ENCODE measurements around the gene RAD50. TPM values are rescaled to one million over a fixed set of nuclear protein-coding genes. Genes with fewer than 3 reads are reported as not detected.

Gene RAD50
- total RNA-seq, 4 donors from 2014 or later = 34.8 to 76.3 (median 40.9) TPM

DNA sequence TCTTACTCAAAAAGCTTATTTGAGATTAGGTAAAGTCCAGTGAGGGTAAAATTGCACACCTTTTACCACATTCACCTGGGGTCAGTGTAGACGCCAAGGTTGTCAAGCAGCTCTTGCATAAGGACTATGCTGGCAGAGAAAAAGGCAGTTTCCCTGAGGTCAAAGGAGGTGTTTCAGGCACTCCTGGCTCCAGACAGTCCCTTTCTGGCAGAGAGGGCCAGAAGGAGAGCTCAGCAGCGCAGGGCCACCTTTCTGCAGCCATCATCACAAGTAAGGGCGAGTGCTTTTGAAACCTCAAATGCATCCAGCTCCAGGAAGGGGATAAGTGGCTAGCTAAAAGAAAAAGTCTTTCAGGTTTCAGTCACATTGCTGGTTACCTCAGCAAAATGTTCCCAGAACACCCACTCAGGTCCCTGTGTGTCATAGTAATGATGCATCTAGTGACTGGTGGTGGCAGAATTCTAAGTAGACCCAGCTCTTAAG is 84.5 kb downstream of the RAD50 start:
- TF ChIP-seq, protein P1, sequence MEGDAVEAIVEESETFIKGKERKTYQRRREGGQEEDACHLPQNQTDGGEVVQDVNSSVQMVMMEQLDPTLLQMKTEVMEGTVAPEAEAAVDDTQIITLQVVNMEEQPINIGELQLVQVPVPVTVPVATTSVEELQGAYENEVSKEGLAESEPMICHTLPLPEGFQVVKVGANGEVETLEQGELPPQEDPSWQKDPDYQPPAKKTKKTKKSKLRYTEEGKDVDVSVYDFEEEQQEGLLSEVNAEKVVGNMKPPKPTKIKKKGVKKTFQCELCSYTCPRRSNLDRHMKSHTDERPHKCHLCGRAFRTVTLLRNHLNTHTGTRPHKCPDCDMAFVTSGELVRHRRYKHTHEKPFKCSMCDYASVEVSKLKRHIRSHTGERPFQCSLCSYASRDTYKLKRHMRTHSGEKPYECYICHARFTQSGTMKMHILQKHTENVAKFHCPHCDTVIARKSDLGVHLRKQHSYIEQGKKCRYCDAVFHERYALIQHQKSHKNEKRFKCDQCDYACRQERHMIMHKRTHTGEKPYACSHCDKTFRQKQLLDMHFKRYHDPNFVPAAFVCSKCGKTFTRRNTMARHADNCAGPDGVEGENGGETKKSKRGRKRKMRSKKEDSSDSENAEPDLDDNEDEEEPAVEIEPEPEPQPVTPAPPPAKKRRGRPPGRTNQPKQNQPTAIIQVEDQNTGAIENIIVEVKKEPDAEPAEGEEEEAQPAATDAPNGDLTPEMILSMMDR (IDR thresholded peaks at IDR 0.05; ENCODE audit: low read depth) = no peak

DNA sequence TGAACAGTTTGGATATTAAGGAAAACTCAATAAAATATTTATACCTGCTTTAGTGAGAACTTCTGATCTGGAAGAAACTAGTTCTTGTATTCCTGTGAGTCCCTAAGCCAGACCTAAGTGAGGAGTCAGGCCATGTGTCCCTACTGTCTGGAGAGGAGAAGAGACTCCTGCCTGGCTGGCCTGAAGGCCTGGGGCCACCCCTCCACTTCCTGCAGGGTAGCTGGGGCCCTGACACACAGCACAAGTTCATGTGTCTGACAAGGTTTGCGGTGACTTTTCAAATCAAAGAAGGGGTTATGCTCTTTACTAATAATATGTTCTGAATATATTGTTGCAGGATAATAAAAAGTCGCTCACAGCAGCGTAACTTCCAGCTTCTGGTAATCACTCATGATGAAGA is 85.1 kb downstream of the RAD50 start:
- TF ChIP-seq, protein P1 (IDR thresholded peaks at IDR 0.05; ENCODE audit: low read depth) = no peak

DNA sequence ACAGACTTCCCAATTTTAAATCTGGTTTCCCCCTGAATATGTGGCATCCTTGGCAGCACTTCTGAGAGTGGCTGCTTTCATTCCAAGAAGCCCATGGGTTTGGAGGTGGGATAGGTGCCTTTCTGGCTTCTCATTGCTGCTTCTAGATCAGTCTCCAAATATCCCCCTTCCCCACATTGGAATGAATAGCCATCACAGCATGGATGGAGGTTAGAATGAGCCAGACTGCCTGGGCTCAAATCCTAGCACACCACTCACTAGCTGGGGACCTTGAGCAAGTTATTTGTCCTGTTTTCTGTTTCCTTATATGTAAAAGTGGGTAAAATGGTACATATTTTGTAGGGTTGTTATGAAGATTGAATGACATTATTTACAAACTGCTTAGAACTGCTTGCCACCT is 87.4 kb downstream of the RAD50 start:
- TF ChIP-seq, protein P1 (IDR thresholded peaks at IDR 0.05; ENCODE audit: low read depth) = no peak

DNA sequence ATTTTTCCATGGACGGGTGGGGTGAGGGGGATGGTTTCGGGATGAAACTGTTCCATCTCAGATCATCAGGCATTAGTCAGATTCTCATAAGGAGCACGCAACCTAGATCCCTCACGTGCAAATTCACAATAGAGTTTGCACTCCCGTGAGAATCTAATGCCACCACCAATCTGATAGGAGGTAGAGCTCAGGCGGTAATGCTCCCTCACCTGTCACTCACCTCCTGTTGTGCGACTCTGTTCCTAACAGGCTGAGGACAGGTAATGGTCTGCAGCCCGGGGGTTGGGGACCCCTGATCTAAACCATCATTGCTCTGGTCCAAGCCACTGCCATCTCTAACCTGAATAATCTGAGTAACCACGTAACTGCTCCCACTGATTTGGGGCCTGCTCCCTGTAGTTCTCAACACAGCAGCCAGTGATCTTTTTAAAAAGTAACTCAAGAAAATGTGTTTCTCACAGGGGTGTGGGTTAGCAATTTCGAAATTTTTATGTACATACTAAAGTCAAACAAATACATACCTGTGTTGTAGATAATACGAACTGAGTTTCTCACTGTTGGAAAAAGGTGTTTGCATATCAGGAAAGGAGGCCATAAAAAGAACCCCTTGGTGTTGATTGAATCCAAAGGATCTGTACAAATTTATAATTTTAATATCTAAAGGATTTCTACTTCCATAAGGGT is 89.9 kb downstream of the RAD50 start:
- TF ChIP-seq, protein P1 (IDR thresholded peaks at IDR 0.05; ENCODE audit: low read depth) = no peak

DNA sequence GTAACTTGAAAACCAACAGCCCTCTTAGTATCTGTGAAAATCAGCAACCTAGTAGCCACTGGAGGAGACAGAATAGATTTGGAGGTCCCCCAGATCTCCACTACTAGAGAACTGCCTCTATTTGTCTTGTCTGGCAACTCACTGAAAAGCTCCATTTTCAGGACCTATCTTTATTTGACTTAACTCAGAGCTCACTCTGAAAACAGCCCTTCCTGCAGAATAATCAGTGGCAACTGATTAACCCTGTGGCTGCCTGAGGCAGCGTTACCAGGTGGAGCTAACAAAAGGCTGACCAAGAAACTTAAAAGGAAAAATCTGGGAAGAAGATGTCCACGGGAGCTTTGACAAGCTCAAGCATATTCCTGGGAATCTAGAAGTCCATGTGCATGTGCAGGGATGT is 90.7 kb downstream of the RAD50 start:
- TF ChIP-seq, protein P1 (IDR thresholded peaks at IDR 0.05; ENCODE audit: low read depth) = no peak

DNA sequence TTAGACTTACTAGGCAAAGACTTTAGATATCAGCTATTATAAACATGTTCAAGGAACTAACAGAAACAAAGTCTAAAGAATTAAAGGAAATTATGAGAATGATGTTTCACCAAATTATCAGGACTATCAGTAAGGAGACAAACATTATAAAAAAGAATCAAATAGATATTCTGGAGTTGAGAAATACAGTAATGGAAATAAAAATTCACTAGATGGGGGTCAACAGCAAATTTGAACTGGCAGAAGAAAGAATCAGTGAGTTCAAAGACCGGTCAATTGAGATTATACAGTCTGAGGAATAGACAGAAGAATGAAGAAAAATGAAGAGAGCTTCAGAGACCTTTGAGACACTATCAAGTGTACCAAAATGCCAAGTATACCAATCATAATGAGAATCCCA is 91.6 kb downstream of the RAD50 start:
- TF ChIP-seq, protein P1 (IDR thresholded peaks at IDR 0.05; ENCODE audit: low read depth) = no peak

DNA sequence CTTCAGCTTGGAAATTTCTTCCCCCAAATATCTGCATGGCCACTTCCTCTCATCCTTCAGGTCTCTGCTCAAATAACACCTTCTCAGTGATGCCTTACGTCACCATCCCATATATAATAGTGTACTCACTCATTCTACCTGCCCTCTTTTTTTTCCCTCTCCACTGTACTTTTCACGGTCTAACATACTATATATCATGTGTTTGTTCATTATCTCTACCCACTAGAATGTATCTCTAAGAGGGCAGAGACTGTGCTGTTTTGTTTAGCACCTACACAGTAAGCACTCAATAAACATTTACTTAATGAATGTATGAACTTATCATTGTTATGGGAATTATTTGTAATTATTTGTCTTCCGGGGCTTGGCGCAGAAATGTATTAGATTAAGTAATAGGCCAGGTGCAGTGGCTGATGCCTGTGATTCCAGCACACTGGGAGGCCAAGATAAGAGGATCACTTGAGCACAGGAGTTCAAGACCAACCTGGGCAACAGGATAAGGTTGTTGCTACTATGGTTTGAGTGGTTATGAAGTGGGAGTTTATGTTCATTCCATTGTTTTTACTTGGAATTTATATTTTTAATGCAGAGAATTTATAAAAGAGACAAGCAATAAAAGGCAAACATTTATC is 95.2 kb downstream of the RAD50 start:
- TF ChIP-seq, protein P1 (IDR thresholded peaks at IDR 0.05; ENCODE audit: low read depth) = no peak

Data from subcutaneous adipose tissue (tissue), 4 donors.